Tracheal epithelial cell (primary cell): ENCODE results near the gene AP1S1. TPM values are rescaled to one million over a fixed set of nuclear protein-coding genes. Genes with fewer than 3 reads are reported as not detected.

Experiments
- total RNA-seq: library from RNA; depleted of rRNA; stranded (reverse); fragments of >200 nt; gene quantifications from 2 replicates; pipeline ENCODE4 v1.2.1, GENCODE V29; 2014

The AP1S1 gene
- 116 and 212 TPM in 2 replicates for total RNA-seq

GRCh38 chr7:101153969-101154692 is at the start of gene AP1S1:
Gene AP1S1 (plus strand): TSS chr7:101154476. CDS start chr7:101154515, 39 bp downstream.

GRCh38 chr7:101126651-101127459 is 27.4 kb upstream of the AP1S1 start, which contains the start of gene SERPINE1:
Gene SERPINE1 (plus strand): TSS chr7:101127104. CDS start chr7:101128394, 1,290 bp downstream.

GRCh38 chr7:101165075-101165957 is 11.0 kb downstream of the AP1S1 start, which contains the start of gene VGF:
Gene VGF (minus strand): TSS chr7:101165569. CDS start chr7:101164843, 726 bp downstream.

GRCh38 chr7:101180130-101180755 is 26.0 kb downstream of the AP1S1 start, which contains the start of gene NAT16:
Gene NAT16 (minus strand): TSS chr7:101180293. CDS start chr7:101174807, 5,486 bp downstream.

GRCh38 chr7:101200862-101201599 is 46.8 kb downstream of the AP1S1 start, which contains the start of gene MOGAT3:
Gene MOGAT3 (minus strand): TSS chr7:101201036. CDS start chr7:101200854, 182 bp downstream.

Other genes starting within 250 kb of the AP1S1 start
- not detected in 2 replicates for gene MUC3A, start 204.9 kb upstream of the AP1S1 start, total RNA-seq
- gene MUC12, start 184.9 kb upstream of the AP1S1 start, total RNA-seq: not detected in 2 replicates
- gene MUC17, start 134.4 kb upstream of the AP1S1 start, total RNA-seq: not detected in 2 replicates
- gene TRIM56, start 69.0 kb upstream of the AP1S1 start, total RNA-seq: 8.2 and 9.6 TPM in 2 replicates
- gene SERPINE1, start 27.4 kb upstream of the AP1S1 start, total RNA-seq: 126 and 446 TPM in 2 replicates
- gene VGF, start 11.1 kb downstream of the AP1S1 start, total RNA-seq: 0.24 TPM in 1 of 2 replicates, not detected in the other
- gene NAT16, start 25.8 kb downstream of the AP1S1 start, total RNA-seq: not detected in 2 replicates
- gene MOGAT3, start 46.6 kb downstream of the AP1S1 start, total RNA-seq: not detected in 2 replicates
- 24.7 and 37.4 TPM in 2 replicates for gene PLOD3, start 63.1 kb downstream of the AP1S1 start, total RNA-seq
- gene ZNHIT1, start 63.7 kb downstream of the AP1S1 start, total RNA-seq: 91.8 and 104 TPM in 2 replicates
- 1.4 and 1.7 TPM in 2 replicates for gene CLDN15, start 83.3 kb downstream of the AP1S1 start, total RNA-seq
- 174 and 207 TPM in 2 replicates for gene FIS1, start 90.6 kb downstream of the AP1S1 start, total RNA-seq
- gene IFT22, start 167.3 kb downstream of the AP1S1 start, total RNA-seq: 9.6 and 10.2 TPM in 2 replicates
- gene COL26A1, start 208.4 kb downstream of the AP1S1 start, total RNA-seq: not detected in 2 replicates